Measurements from ENCODE around the gene C16orf92.

- TF ChIP-seq CTCF (IDR thresholded peaks at IDR 0.05) (no peak), EP300 (IDR thresholded peaks at IDR 0.05) (no peak)
These were observed 2.2 kb downstream of the C16orf92 start for GRCh38 chr16:30025156-30025555.

Measured in esophagus muscularis mucosa (tissue), 3 donors.